Keratinocyte (primary cell): ENCODE data around the gene SLC17A2.

Experiments used
- CTCF ChIP-seq, 3 experiments: IDR thresholded peaks in 1 of 3; conservative IDR thresholded peaks in 1 of 3; optimal IDR thresholded peaks in 1 of 3; 2 replicates in 2 of 3; 3 replicates in 1 of 3; pipeline versions ENCODE3 to v1.5.1; 2011; ENCODE audit warnings: low read length in 3 of 3, mild to moderate bottlenecking in 3 of 3, moderate library complexity in 2 of 3, control low read depth in 1 of 3, inconsistent platforms in 1 of 3; ENCODE audit not compliant: insufficient read depth in 2 of 3; ENCODE audit errors: extremely low read depth in 1 of 3
- EZH2 ChIP-seq: IDR thresholded peaks from one replicate; pipeline ENCODE4 v1.6.1; 2012; ENCODE audit warnings: inconsistent platforms, mild to moderate bottlenecking, low read length, moderate library complexity

- TF ChIP-seq CTCF (optimal IDR thresholded peaks at IDR 0.05 in 1 of 3, IDR thresholded peaks at IDR 0.05 in 1 of 3, conservative IDR thresholded peaks at IDR 0.05 in 1 of 3; ENCODE audit: extremely low read depth in 1 of 3, insufficient read depth in 2 of 3, low read length in 3 of 3) (no peak), EZH2 (no peak)
Measured at GRCh38 chr6:25925876-25926275, 4.6 kb downstream of the SLC17A2 start.
